H1 (cell line): ENCODE measurements around the gene ZNF831. TPM values are rescaled to one million over a fixed set of nuclear protein-coding genes. Genes with fewer than 3 reads are reported as not detected.

Experiments
- CTCF ChIA-PET: fragments of 300-600 bp; sonication (Branson Sonifier 250); formaldehyde crosslinking; loops from one replicate; lab custom pipeline; 2021; ENCODE audit not compliant: partially characterized antibody; lab: Charles Lee
- POLR2A ChIA-PET: fragments of 300-600 bp; sonication (Branson Sonifier 250); formaldehyde crosslinking; loops from one replicate; lab custom pipeline; 2021; ENCODE audit warnings: inconsistent platforms; ENCODE audit not compliant: partially characterized antibody; lab: Charles Lee
- DNase-seq, 2 experiments: peaks; one replicate each; pipeline versions ENCODE4 v3.0.0 to v3.0.0-alpha.2; 2010 to 2022; ENCODE audit warnings: low spot score in 2 of 2, low read depth in 1 of 2, mixed read lengths in 1 of 2
- FAIRE-seq: peaks from 2 replicates; lab custom pipeline; 2011; peaks lifted over from hg19 to GRCh38; lab: Jason Lieb, UNC
- H2AFZ ChIP-seq: 2 replicates; pipeline ENCODE4 v1.8.1; 2012; ENCODE audit warnings: low read length, inconsistent platforms
- H2AK5ac ChIP-seq: 2 replicates; pipeline ENCODE4 v1.6.1; 2013; ENCODE audit warnings: low read depth, low read length
- H2BK120ac ChIP-seq: replicated peaks from 2 replicates; pipeline ENCODE3; 2013; ENCODE audit warnings: low read depth, low read length, inconsistent platforms
- H2BK12ac ChIP-seq: 2 replicates; pipeline ENCODE4 v1.6.1; 2013; ENCODE audit warnings: low read depth, low read length
- H2BK15ac ChIP-seq: 2 replicates; pipeline ENCODE4 v1.6.1; 2013; ENCODE audit warnings: low read length
- H2BK20ac ChIP-seq: 2 replicates; pipeline ENCODE4 v1.6.1; 2013; ENCODE audit warnings: low read length
- H2BK5ac ChIP-seq: 2 replicates; pipeline ENCODE4 v1.6.1; 2013; ENCODE audit warnings: low read depth, low read length
- H3K14ac ChIP-seq: 2 replicates; pipeline ENCODE4 v1.6.1; 2013; ENCODE audit warnings: inconsistent platforms; ENCODE audit not compliant: insufficient read length
- H3K18ac ChIP-seq: 2 replicates; pipeline ENCODE4 v1.6.1; 2013; ENCODE audit warnings: low read length; ENCODE audit errors: extremely low read depth
- H3K23ac ChIP-seq: 2 replicates; pipeline ENCODE4 v1.6.1; 2013; ENCODE audit warnings: inconsistent platforms; ENCODE audit not compliant: insufficient read length
- H3K23me2 ChIP-seq: 2 replicates; pipeline ENCODE4 v1.6.1; 2013; ENCODE audit warnings: low read depth, low read length
- H3K27ac ChIP-seq: 2 replicates; pipeline ENCODE4 v1.6.1; 2011; ENCODE audit warnings: low read depth, low read length, inconsistent platforms
- H3K27me3 ChIP-seq, 4 experiments: replicated peaks in 1 of 4; 1 replicate in 1 of 4; 2 replicates in 3 of 4; pipeline versions ENCODE4 v1.6.1 to v1.8.1; 2011 to 2013; ENCODE audit warnings: low read length in 3 of 4, mild to moderate bottlenecking in 3 of 4, inconsistent platforms in 2 of 4, mixed read lengths in 2 of 4, moderate library complexity in 1 of 4; ENCODE audit not compliant: control insufficient read depth in 3 of 4, insufficient read depth in 3 of 4; ENCODE audit errors: extremely low read depth in 1 of 4
- H3K36me3 ChIP-seq, 4 experiments: 2 replicates each; pipeline versions ENCODE4 v1.6.1 to v1.8.1; 2011 to 2013; ENCODE audit warnings: mild to moderate bottlenecking in 4 of 4, low read length in 3 of 4, moderate library complexity in 2 of 4, control low read depth in 1 of 4, inconsistent platforms in 1 of 4; ENCODE audit not compliant: insufficient read depth in 4 of 4, control insufficient read depth in 2 of 4
- H3K4ac ChIP-seq: replicated peaks from 2 replicates; pipeline ENCODE3; 2013; ENCODE audit warnings: low read length, low read depth, mixed read lengths, inconsistent platforms; ENCODE audit not compliant: insufficient read length
- H3K4me1 ChIP-seq, 4 experiments: replicated peaks in 1 of 4; 1 replicate in 1 of 4; 2 replicates in 3 of 4; pipeline versions ENCODE4 v1.6.1 to v1.8.1; 2011 to 2013; ENCODE audit warnings: low read length in 3 of 4, inconsistent platforms in 2 of 4, mixed read lengths in 1 of 4; ENCODE audit not compliant: insufficient read depth in 4 of 4, control insufficient read depth in 3 of 4
- H3K4me2 ChIP-seq, 2 experiments: 2 replicates each; pipeline versions ENCODE4 v1.6.1 to v1.8.1; 2011 to 2013; ENCODE audit warnings: low read depth in 2 of 2, low read length in 2 of 2, control low read depth in 1 of 2, inconsistent platforms in 1 of 2, mild to moderate bottlenecking in 1 of 2; ENCODE audit not compliant: insufficient read depth in 1 of 2
- H3K4me3 ChIP-seq, 4 experiments: fragments of 200-600, 300-600 bp in 1 of 4; sonication (generic), shearing (Covaris generic), sonication (Bioruptor Twin) in 1 of 4; 2 replicates each; pipeline versions ENCODE4 v1.5.1 to v1.8.1; 2011 to 2016; ENCODE audit warnings: low read length in 4 of 4, low read depth in 3 of 4, control low read depth in 2 of 4, inconsistent platforms in 2 of 4, mild to moderate bottlenecking in 2 of 4, mixed read lengths in 1 of 4, moderate library complexity in 1 of 4; ENCODE audit not compliant: insufficient read depth in 2 of 4; ENCODE audit errors: extremely low read depth in 1 of 4
- H3K56ac ChIP-seq: replicated peaks from 2 replicates; pipeline ENCODE3; 2013; ENCODE audit warnings: low read depth, mild to moderate bottlenecking, mixed read lengths, low read length, inconsistent platforms; ENCODE audit not compliant: insufficient read length
- H3K79me1 ChIP-seq: 2 replicates; pipeline ENCODE4 v1.6.1; 2013; ENCODE audit warnings: low read depth, low read length, control low read depth
- H3K79me2 ChIP-seq, 2 experiments: 2 replicates each; pipeline versions ENCODE4 v1.6.1 to v1.8.1; 2012 to 2013; ENCODE audit warnings: low read length in 2 of 2, mild to moderate bottlenecking in 2 of 2, inconsistent platforms in 1 of 2; ENCODE audit not compliant: insufficient read depth in 2 of 2, control insufficient read depth in 1 of 2
- H3K9ac ChIP-seq, 4 experiments: replicated peaks in 1 of 4; 1 replicate in 1 of 4; 2 replicates in 3 of 4; pipeline versions ENCODE4 v1.6.1 to v1.8.1; 2011 to 2013; ENCODE audit warnings: low read depth in 3 of 4, low read length in 3 of 4, control low read depth in 2 of 4, mild to moderate bottlenecking in 2 of 4, moderate library complexity in 2 of 4, inconsistent platforms in 1 of 4; ENCODE audit errors: extremely low read depth in 1 of 4
- H3K9me3 ChIP-seq, 2 experiments: 2 replicates each; pipeline versions ENCODE4 v1.6.1 to v1.8.1; 2012 to 2013; ENCODE audit warnings: mild to moderate bottlenecking in 2 of 2, moderate library complexity in 2 of 2, control low read depth in 1 of 2, inconsistent platforms in 1 of 2, low read depth in 1 of 2, low read length in 1 of 2, mixed read lengths in 1 of 2; ENCODE audit not compliant: insufficient read depth in 2 of 2
- H4K20me1 ChIP-seq, 2 experiments: replicated peaks in 1 of 2; 2 replicates each; pipeline versions ENCODE3 to v1.8.1; 2011 to 2013; ENCODE audit warnings: inconsistent platforms in 2 of 2, low read length in 2 of 2, mild to moderate bottlenecking in 1 of 2; ENCODE audit not compliant: insufficient read depth in 2 of 2, control insufficient read depth in 1 of 2
- H4K5ac ChIP-seq: 2 replicates; pipeline ENCODE4 v1.6.1; 2013; ENCODE audit warnings: low read length, low read depth, mixed read lengths, inconsistent platforms; ENCODE audit not compliant: insufficient read length
- H4K8ac ChIP-seq: 2 replicates; pipeline ENCODE4 v1.8.0; 2013; ENCODE audit warnings: mild to moderate bottlenecking, moderate library complexity, low read length, inconsistent platforms; ENCODE audit not compliant: insufficient read depth; ENCODE audit errors: extremely low read depth
- H4K91ac ChIP-seq: replicated peaks from 2 replicates; pipeline ENCODE3; 2013; ENCODE audit warnings: low read length, mixed read lengths, inconsistent platforms; ENCODE audit not compliant: insufficient read length
- CHD2 ChIP-seq: IDR thresholded peaks from 2 replicates; pipeline ENCODE4 v1.6.1; 2012; ENCODE audit warnings: low read length, improper control_type of control experiment
- NRF1 ChIP-seq: IDR thresholded peaks from 2 replicates; pipeline ENCODE4 v1.6.1; 2011; ENCODE audit warnings: mild to moderate bottlenecking, low read depth, low read length, improper control_type of control experiment
- SRF ChIP-seq: IDR thresholded peaks from 2 replicates; pipeline ENCODE4 v1.6.1; 2011; ENCODE audit warnings: mild to moderate bottlenecking, low read depth, low read length, moderate library complexity
- WGBS, 2 experiments: shearing (Covaris generic) in 1 of 2; methylation state at CpG; one replicate each; pipeline versions ENCODE4 v1.1.6 to v1.1.7; 2013 to 2015; ENCODE audit warnings: low lambda C conversion rate in 2 of 2, mixed read lengths in 2 of 2, inconsistent platforms in 1 of 2, low coverage in 1 of 2, missing lambda C conversion rate in 1 of 2; ENCODE audit not compliant: insufficient replicate concordance in 2 of 2, insufficient coverage in 1 of 2, insufficient read length in 1 of 2; ENCODE audit errors: extremely low coverage in 1 of 2, missing lambda C conversion rate in 1 of 2; 5-methylcytosine and 5-hydroxymethylcytosine counted together
- polyA plus RNA-seq, 7 experiments: library from polyadenylated mRNA; depleted of rRNA in 3 of 7; stranded (reverse) in 5 of 7; unstranded in 2 of 7; fragments of >200 nt in 5 of 7; fragments of 200-250 nt in 2 of 7; gene quantifications; 1 replicate in 5 of 7; 2 replicates in 1 of 7; 4 replicates in 1 of 7; pipeline versions ENCODE4 v1.2.1 to v1.2.3, GENCODE V29; 2011 to 2013; ENCODE audit warnings: missing spikeins in 2 of 7, mixed read lengths in 2 of 7
- total RNA-seq: library from RNA; stranded (reverse); fragmentation: NEBNext Ultra II Directional; extraction: Animal tissue kit (Norgen Biotek cat#: 25700); gene quantifications from 2 replicates; pipeline ENCODE4 v1.2.1, GENCODE V29; 2021

Gene ZNF831
- total and polyA plus RNA-seq, 2 of the 8 experiments (the other 6 are each of a cell fraction or from before 2014, with no cell fraction given) = not detected

- FAIRE-seq (no peak), DNase-seq (no peak)
- CTCF ChIA-PET = interaction anchor here (0.8 to 2.6 kb wide), 4 partner anchors 36 to 262 kb away, joined by 3 to 9 read pairs (median 3); no protein-coding TSS in a partner anchor
- Histone ChIP-seq H3K9ac (no peak overlapping the region), H3K23ac (no peak overlapping the region), H2AK5ac (no peak overlapping the region; the same call in 1 of the 2 replicates), H3K56ac (no peak overlapping the region), H2AFZ (no peak overlapping the region), H3K79me2 (no peaks in the 10 kb centered on the region), H3K4me2 (no peak overlapping the region), H2BK20ac (no peak overlapping the region), H3K9me3 (peaks cover 0 to 9% of the 10 kb centered on the region in 2 experiments; a peak in 3 of 4 replicates), H2BK5ac (no peak overlapping the region), H3K79me1 (no peaks in the 10 kb centered on the region), H2BK12ac (no peak overlapping the region), H4K5ac (no peak overlapping the region), H2BK120ac (no peak overlapping the region), H4K8ac (no peak overlapping the region), H3K36me3 (no peaks in the 10 kb centered on the region), H3K4me3 (no peak overlapping the region), H3K27me3 (no peaks in the 10 kb centered on the region), H3K14ac (no peak overlapping the region), H3K4ac (no peak overlapping the region), H4K91ac (peak overlapping the region; percentile 28), H3K18ac (no peak overlapping the region), H4K20me1 (no peaks in the 10 kb centered on the region), H3K27ac (no peak overlapping the region), H2BK15ac (no peak overlapping the region), H3K4me1 (peaks cover 4 to 21% (median 19%) of the 10 kb centered on the region in 4 experiments), H3K23me2 (no peaks in the 10 kb centered on the region)
- whole genome bisulfite sequencing, 2 experiments = 86% methylated on average over 15 of the region's 15 CpGs; no CpG with 5 or more reads in 1 of the 2 experiments
- no peak for TF ChIP-seq CHD2
- no peak for TF ChIP-seq NRF1
- TF ChIP-seq SRF = no peak
- POLR2A ChIA-PET = interaction anchor here (0.8 to 1.6 kb wide), 2 partner anchors 18 to 65 kb away, joined by 3 to 4 read pairs; no protein-coding TSS in a partner anchor
These were observed 40.5 kb upstream of the ZNF831 start for GRCh38 chr20:59123011-59123677.
